Smooth muscle cell (in vitro differentiated cells): ENCODE data around the gene DNMT3B. TPM values are rescaled to one million over a fixed set of nuclear protein-coding genes. Genes with fewer than 3 reads are reported as not detected.

Experiments
- DNase-seq: peaks from one replicate; lab custom pipeline; 2025; ENCODE audit not compliant: unreplicated experiment; lab: John Stamatoyannopoulos, UW
- H2AFZ ChIP-seq: fragments of 200-600 bp; sonication (generic); 2 replicates; pipeline ENCODE4 v1.6.0; 2016; ENCODE audit warnings: antibody characterized with exemption, low read depth, mild to moderate bottlenecking
- H3F3A ChIP-seq: fragments of 200-600 bp; sonication (generic); 2 replicates; pipeline ENCODE4 v1.6.0; 2017; ENCODE audit warnings: antibody characterized with exemption, low read depth
- H3K27ac ChIP-seq: fragments of 200-600 bp; sonication (generic); 2 replicates; pipeline ENCODE4 v1.5.1; 2016; ENCODE audit warnings: low read depth, mild to moderate bottlenecking
- H3K27me3 ChIP-seq: fragments of 200-600 bp; sonication (generic); 2 replicates; pipeline ENCODE4 v1.6.1; 2016; ENCODE audit warnings: low read depth, mild to moderate bottlenecking
- H3K36me3 ChIP-seq: fragments of 200-600 bp; sonication (generic); 2 replicates; pipeline ENCODE4 v1.5.1; 2016; ENCODE audit warnings: low read depth
- H3K4me1 ChIP-seq: fragments of 200-600 bp; sonication (generic); 2 replicates; pipeline ENCODE4 v1.5.1; 2016; ENCODE audit warnings: low read depth
- H3K4me2 ChIP-seq: fragments of 200-600 bp; sonication (generic); 2 replicates; pipeline ENCODE4 v1.6.0; 2016; ENCODE audit warnings: mild to moderate bottlenecking
- H3K4me3 ChIP-seq: fragments of 200-600 bp; sonication (generic); 2 replicates; pipeline ENCODE4 v1.5.1; 2016; ENCODE audit warnings: mild to moderate bottlenecking
- H3K79me2 ChIP-seq: fragments of 200-600 bp; sonication (generic); 2 replicates; pipeline ENCODE4 v1.6.0; 2016; ENCODE audit warnings: low read depth, mild to moderate bottlenecking
- H3K9ac ChIP-seq: fragments of 200-600 bp; sonication (generic); 2 replicates; pipeline ENCODE4 v1.6.0; 2016; ENCODE audit warnings: low read depth
- H3K9me3 ChIP-seq: fragments of 200-600 bp; sonication (generic); replicated peaks from 2 replicates; pipeline ENCODE4 v1.5.1; 2016; ENCODE audit warnings: low read depth
- H4K20me1 ChIP-seq: fragments of 200-600 bp; sonication (generic); 2 replicates; pipeline ENCODE4 v1.6.0; 2016; ENCODE audit warnings: low read depth
- WGBS: methylation state at CpG from one replicate; pipeline ENCODE4 v1.1.7; 2016; ENCODE audit warnings: low lambda C conversion rate; 5-methylcytosine and 5-hydroxymethylcytosine counted together
- polyA plus RNA-seq: library from polyadenylated mRNA; unstranded; fragments of >200 nt; fragmentation: Nextera tagmentation; extraction: Ambion mirVana; gene quantifications from 2 replicates; pipeline ENCODE4 v1.2.1, GENCODE V29; 2016
- total RNA-seq: library from RNA; depleted of rRNA; stranded (reverse); fragments of >200 nt; gene quantifications from 2 replicates; pipeline ENCODE4 v1.2.3, GENCODE V29; 2014
- TF ChIP-seq, protein P1 (sequence below): fragments of 200-600 bp; sonication (generic); IDR thresholded peaks from 2 replicates; pipeline ENCODE4 v1.5.1; 2017; ENCODE audit warnings: borderline replicate concordance, mild to moderate bottlenecking, antibody characterized with exemption; ENCODE audit not compliant: insufficient read depth, poor library complexity, severe bottlenecking

The DNMT3B gene
- total and polyA plus RNA-seq, 2 experiments from 2014 or later = 0.79 to 2.9 TPM

DNA sequence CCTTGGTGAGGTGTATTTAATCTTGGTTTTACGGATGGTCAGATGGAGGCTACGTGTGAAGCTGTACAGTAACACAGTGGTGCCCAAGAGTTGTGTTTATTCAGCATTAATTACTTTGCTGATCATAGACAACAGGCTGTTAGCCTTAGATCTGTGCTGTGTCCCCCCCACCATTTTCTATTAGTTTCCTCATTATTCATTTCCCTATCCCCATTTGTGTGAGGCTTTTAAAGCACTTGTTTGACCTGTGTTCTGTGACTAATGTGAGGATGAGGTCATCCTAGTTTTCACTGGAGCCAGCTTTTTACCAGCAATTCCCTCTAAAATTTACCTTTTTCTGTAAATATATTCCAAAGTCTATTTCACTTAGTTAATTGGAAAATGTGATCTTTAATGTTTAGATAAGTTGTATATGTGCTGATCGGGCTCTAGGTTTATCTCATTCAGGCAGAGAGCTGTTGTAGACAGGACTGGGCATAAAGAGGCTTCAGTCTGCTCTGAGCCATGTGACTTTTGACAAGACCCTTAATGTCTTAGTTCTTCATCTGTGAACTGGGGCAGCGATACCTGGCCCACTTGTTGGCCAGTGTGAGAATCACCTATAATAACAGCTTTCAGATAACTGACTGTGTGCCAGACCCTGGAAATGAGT, 66.0 kb downstream of the DNMT3B start:
- no peak overlapping the region for H3K4me3 ChIP-seq
- H3K4me2 ChIP-seq = no peak overlapping the region
- H3K27me3 ChIP-seq = no peaks in the 10 kb centered on the region
- H4K20me1 ChIP-seq = peaks cover 100% of the 10 kb centered on the region
- peaks cover 98% of the 10 kb centered on the region for H3K79me2 ChIP-seq
- no peak for DNase-seq
- H3K27ac ChIP-seq = peak overlapping the region; percentile 39
- TF ChIP-seq, protein P1, sequence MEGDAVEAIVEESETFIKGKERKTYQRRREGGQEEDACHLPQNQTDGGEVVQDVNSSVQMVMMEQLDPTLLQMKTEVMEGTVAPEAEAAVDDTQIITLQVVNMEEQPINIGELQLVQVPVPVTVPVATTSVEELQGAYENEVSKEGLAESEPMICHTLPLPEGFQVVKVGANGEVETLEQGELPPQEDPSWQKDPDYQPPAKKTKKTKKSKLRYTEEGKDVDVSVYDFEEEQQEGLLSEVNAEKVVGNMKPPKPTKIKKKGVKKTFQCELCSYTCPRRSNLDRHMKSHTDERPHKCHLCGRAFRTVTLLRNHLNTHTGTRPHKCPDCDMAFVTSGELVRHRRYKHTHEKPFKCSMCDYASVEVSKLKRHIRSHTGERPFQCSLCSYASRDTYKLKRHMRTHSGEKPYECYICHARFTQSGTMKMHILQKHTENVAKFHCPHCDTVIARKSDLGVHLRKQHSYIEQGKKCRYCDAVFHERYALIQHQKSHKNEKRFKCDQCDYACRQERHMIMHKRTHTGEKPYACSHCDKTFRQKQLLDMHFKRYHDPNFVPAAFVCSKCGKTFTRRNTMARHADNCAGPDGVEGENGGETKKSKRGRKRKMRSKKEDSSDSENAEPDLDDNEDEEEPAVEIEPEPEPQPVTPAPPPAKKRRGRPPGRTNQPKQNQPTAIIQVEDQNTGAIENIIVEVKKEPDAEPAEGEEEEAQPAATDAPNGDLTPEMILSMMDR = no peak
- H3K9ac ChIP-seq = no peak overlapping the region
- WGBS = 97% methylated on average over 4 of the region's 4 CpGs
- no peak overlapping the region for H2AFZ ChIP-seq
- H3F3A ChIP-seq = peaks cover 12% of the 10 kb centered on the region
- H3K36me3 ChIP-seq = peaks cover 7% of the 10 kb centered on the region
- peaks cover 6% of the 10 kb centered on the region for H3K4me1 ChIP-seq
- no peaks in the 10 kb centered on the region for H3K9me3 ChIP-seq

DNA sequence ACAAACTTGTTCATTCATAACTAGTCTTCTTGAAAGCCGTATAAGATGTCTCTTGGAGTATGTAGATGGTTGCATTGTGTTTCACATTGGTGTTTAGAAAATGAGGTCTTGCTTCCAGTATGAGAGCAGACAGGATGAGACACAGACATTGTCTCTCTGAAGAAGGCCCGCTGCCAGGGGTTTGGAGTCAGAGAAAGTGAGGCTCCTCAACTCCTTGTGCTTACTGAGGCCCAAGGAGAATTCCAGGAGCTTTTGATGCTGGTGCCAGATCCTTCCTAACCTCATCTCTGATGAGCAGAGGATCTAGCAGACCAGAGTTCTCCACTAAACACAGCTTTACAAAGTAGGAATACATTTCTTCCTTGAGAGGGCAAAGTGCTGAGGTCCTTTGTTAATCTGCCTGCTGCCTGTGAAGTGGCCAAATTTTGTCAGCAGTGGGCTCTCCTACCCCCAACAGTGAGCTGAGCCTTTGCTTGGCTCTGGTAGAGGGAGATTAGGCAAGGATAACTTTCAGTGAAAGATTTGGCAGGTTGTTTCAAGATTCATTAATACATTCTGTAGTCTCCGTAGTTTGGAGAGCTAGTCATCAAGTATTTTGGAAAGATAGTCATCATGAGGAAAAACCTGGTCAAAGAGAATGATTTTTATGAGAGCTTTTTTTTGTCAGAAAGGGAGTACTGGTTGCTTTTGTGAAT, 67.3 kb downstream of the DNMT3B start:
- no peaks in the 10 kb centered on the region for H3K4me1 ChIP-seq
- H3K27ac ChIP-seq = no peak overlapping the region
- no peak overlapping the region for H3K4me3 ChIP-seq
- WGBS = 93% methylated on average over 3 of the region's 3 CpGs
- H3K79me2 ChIP-seq = peaks cover 100% of the 10 kb centered on the region
- H4K20me1 ChIP-seq = peaks cover 100% of the 10 kb centered on the region
- no peak for DNase-seq
- no peak overlapping the region for H2AFZ ChIP-seq
- H3K27me3 ChIP-seq = no peaks in the 10 kb centered on the region
- H3K9ac ChIP-seq = no peak overlapping the region
- no peaks in the 10 kb centered on the region for H3K9me3 ChIP-seq
- TF ChIP-seq, protein P1 = no peak
- peaks cover 20% of the 10 kb centered on the region for H3K36me3 ChIP-seq
- no peaks in the 10 kb centered on the region for H3F3A ChIP-seq
- no peak overlapping the region for H3K4me2 ChIP-seq

DNA sequence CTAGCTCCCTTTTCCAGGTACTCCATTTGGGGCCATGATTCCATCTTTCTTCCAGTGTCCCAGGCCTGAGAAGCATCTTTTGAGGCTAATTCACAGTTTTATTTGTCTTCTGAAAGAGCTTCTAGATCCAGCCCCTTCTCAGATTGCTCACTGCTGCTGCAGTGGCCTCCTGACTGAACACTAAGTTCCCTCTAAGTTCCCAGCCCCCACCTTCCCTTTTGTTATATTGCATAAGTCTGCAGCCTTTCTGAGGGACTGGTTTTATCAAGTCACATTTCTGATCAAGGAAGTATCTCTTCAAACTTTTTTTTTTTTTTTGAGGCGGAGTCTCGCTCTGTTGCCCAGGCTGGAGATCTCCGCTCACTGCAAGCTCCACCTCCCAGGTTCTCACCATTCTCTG, 68.3 kb downstream of the DNMT3B start:
- Histone ChIP-seq H3K79me2 (peaks cover 100% of the 10 kb centered on the region), H3K4me1 (no peaks in the 10 kb centered on the region), H4K20me1 (peaks cover 100% of the 10 kb centered on the region), H3K36me3 (peaks cover 20% of the 10 kb centered on the region), H3K27me3 (no peaks in the 10 kb centered on the region), H3K4me2 (no peak overlapping the region), H3K9me3 (no peaks in the 10 kb centered on the region), H2AFZ (no peak overlapping the region), H3K27ac (no peak overlapping the region), H3K9ac (no peak overlapping the region), H3F3A (no peaks in the 10 kb centered on the region), H3K4me3 (no peak overlapping the region)
- DNase-seq = no peak
- TF ChIP-seq, protein P1 = no peak
- WGBS = 100% methylated on average over 3 of the region's 3 CpGs
